Amygdala (tissue), 56 donors: ENCODE measurements around the gene SH2D3C.
A peak's percentile ranks its signal among the peaks of the same experiment; 100 is the strongest.
"Not testable (repeated sequence)": the region's sequence is repeated elsewhere in the genome, so short reads cannot be mapped to it uniquely, and the experiment has no call there.

Experiments
- DNase-seq, 56 donors: peaks; one replicate each; lab custom pipeline; 2025; lab: John Stamatoyannopoulos, UW

SH2D3C gene

DNA sequence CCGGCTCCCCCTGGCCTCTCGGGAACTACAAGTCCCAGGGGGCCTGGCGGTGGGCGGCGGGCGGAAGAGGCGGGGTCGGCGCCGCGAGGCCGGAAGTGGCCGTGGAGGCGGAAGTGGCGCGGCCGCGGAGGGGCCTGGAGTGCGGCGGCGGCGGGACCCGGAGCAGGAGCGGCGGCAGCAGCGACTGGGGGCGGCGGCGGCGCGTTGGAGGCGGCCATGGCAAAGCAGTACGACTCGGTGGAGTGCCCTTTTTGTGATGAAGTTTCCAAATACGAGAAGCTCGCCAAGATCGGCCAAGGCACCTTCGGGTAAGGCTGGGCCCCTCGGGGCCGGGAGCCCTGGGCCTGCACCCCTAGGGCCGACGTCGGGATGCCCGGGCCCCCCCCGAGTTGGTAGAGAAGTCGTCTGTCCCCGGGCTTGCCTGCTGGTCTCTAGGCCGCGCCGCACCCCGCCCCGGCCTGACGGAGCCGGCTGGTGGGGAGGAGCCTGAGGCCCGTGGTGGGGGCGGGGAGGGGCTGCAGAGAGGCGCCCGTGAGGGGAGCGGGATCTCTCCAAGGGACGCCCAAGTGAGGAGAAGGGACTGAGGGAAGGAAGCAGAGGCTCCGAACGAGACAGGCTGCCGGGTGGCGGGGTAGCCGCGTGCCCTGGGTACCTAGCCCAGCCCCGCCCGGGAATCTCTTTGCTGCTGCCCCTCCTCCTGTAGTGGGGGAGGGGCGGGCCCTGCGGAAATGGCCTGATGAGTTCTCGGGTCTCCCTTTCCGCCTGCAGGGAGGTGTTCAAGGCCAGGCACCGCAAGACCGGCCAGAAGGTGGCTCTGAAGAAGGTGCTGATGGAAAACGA, 7.7 kb upstream of the SH2D3C start, which contains the start of gene CDK9:
Gene CDK9 (plus strand): TSS at position 102 of the 840 bp plus-strand sequence. CDS start 115 bp downstream, at position 217.
- peak in 55 of 56 donors; percentile 32 to 92 (median 79) for DNase-seq

DNA sequence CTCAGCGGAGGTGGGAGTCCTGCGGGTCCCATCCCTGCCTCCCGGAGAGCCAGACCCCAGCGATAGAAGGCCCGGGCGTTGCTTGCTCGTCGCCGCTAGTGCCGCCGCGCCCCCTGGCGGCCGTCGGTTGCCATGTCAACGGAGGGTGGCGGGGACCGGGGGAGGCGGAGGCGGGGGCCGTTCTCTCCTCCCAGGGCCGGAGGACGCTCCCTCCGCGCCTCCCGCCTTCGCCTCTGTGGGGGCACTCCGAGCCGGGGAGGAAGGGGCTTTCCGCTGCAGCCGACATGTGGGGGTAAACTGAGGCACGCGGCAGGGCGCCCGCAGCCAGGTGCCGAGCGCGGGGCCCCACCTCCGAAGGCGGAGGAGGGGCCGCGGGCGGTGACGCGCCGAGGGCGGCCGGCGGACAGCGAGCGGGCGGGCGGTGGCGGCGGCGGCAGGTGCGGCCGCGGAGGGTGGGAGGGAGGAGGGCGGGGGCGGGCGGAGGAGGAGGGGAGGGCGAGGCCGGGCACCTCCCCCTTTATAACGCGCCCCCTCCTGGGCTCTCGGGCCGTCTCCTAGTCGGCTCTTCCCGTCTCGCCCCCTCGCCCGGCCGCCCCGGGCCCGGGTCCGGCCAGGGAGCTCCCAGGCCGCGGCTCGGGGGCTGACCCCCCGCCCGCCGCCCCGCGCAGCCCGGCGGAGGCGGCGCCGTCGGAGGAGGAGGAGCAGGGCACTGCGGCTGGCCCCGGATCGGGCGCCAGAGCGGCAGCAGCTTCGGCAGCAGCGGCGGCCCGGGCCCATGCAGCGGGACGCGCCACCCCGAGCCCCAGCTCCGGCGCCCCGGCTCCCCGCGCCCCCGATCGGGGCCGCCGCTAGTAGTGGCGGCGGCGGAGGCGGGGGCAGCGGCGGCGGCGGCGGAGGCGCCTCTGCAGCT, 6.8 kb upstream of the SH2D3C start:
- peak in 54 of 56 donors; percentile 19 to 90 (median 73) for DNase-seq

DNA sequence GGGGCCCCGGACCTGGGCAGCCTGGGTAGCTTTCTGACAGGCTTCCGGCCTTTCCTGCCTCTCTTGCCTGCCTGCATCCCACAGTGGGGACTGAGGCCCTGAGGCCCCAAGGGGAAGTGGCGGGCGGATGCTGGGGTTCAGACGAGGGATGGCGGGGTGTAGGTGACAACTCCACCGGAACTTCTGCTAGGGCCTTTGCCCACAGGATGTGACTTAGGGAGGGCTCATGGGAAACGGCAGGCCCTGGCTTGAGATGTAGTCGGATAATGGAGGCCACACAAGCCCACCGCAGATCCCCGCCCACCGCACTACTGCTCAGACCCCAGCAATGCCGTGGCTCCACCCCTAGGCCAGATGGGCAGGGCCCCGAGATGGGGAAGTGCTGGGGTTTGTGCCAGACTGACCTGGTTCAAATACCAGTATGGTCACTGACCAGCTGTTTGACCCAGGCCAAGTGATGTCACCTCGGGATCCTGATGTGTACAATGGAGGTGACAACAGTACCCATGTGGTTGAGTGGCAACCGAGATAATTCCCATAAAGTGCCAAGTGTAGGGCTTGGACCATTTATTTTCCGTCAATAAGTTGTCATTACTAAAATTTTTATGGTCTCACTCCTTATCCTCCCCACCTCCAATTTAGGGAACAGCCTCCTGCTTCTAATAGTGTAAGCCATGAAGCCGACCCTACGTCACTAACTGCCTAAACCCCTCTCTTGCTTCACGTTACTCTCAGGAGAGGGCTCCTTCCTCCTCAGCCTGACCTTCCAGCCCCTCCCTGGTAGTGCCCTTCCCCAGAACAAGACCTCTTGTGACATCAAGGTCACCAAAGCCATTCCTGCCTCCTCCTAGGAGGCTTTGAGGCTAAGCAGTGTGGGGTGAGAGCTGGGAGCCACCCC, 4.9 kb upstream of the SH2D3C start:
- DNase-seq: peak in 7 of 56 donors; percentile 13 to 55 (median 29)

DNA sequence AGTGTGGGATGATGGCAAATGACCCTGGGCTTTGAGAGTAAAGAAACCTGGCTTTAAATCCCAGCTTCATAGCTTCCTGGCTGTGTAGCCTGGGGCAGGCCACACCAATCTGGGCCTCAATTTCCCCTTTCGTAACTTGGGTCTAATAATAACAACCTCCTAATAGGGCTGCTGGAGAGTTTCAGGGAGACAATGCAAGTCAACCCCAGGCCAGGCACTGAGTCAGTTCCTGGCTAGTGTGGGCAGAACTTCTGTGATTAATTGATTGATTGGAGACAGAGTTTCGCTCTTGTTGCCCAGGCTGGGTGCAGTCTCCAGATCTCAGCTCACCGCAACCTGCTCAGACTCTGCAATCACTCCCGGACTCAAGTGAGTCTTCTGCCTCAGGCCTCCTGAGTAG, 3.3 kb upstream of the SH2D3C start:
- no peak for DNase-seq

DNA sequence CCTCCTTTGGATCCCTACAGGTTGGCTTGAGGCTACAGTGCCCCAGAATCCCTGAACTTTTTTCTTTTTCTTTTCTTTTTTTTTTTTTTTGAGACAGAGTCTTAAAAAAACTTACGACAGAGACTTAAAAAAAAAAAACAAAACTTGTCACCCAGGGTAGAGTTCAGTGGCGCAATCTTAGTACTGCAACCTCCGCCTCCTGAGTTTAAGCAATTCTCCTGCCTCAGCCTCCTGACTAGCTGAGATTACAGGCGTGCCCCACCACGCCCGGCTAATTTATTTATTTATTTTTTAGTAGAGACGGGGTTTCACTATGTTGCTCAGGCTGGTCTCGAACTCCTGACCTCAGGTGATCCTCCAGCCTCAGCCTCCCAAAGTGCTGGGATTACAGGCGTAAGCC, 2.4 kb upstream of the SH2D3C start:
- not testable (repeated sequence) for DNase-seq

DNA sequence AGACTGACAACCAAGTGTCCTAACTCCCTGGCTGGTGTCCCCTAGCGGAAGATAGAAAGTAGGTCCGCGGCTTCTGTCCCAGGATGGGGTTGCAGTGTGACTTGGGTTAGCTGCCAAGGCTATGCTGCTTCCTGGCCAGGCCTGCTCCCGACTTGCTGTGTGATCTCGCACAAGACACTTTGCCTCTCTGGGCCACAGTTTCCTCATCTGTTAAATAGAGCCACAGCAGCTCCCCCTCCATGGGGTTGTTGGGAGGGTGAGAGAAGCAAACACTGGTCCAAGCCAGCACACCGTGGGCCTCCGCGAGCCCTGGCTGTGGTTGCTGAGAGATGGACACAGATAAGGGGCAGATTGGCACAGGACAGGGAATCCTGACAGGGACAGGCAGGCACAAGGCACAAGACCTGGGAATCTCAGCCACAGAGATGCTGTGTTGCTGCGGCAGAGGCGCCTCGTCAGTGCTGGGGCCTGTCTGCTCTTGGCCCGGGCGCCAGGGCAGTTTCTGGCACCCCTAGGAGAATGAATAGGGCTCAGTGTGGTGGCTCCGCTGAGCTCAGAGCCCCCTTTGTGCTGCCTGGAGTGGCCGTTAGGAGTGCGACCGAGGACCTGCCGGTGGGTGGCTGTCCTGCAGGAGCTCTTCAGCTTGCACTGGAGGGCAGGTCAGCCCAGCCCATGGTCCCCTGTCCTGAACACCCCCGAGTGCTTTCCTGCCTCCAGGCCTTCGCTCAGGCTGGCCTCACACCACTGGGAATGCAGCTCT, 1.8 kb upstream of the SH2D3C start:
- DNase-seq: peak in 30 of 56 donors; percentile 12 to 70 (median 40)

DNA sequence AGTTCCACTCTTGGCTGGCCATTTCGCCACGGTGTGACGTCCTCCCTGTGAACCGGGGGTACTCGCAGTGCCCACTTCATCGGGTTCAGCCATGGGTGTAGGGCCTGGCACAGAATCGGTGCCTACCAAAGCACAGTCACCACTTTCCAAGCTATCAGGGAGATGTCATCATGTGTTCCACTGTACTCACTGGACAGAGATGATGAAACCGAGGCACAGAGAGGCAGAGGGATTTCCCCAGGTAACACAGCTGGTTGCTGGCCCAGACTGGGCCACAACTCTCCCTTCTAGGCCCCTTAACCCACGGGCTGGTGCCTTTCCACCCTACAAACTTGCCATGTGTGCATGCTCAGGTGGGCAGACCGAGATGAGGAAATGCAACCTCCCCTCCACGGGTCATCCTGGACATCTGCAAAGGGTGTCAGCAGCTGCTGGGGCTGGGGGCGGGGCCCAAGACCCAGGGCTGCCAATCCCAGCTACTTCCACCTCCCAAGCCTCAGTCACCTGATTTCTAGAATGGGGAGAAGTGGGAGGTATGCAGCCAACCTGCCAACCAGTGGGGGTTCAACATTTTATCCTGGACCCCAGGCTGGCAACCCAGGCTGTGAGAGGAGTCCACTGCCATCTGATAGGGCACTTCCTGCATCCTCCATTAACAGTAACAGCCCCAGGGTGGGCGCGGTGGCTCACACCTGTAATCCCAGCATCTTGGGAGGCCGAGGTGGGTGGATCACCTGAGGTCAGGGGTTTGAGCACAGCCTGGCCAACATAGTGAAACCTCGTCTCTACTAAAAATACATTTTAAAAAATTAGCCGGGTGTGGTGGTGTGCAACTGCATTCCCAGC, 893 bp upstream of the SH2D3C start:
- DNase-seq: peak in 1 of 56 donors; percentile 8

DNA sequence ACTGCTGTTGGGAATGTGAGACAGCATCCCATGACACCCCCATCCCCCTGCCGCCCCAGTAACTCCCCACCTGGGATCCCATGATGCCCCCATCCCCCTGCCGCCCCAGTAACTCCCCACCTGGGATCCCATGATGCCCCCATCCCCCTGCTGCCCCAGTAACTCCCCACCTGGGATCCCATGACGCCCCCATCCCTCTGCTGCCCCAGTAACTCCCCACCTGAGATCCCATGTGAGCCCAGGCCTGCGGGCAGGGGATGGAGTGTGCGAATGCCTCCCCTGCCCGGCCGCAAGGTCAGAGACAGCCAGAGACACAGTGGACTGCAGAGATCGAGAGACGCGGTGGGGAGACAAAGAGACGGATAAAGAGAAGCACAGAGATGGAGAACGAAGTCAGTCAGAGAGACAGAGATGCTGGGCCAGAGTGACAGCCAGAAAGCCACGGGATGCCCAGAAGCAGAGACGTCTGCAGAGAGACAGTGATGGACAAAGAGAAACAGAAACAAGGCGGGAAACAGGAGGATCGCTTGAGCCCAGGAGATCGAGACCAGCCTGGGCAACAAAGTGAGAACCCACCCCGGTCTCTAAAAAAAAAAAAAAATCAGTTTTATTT, 992 bp downstream of the SH2D3C start:
- DNase-seq: no peak

DNA sequence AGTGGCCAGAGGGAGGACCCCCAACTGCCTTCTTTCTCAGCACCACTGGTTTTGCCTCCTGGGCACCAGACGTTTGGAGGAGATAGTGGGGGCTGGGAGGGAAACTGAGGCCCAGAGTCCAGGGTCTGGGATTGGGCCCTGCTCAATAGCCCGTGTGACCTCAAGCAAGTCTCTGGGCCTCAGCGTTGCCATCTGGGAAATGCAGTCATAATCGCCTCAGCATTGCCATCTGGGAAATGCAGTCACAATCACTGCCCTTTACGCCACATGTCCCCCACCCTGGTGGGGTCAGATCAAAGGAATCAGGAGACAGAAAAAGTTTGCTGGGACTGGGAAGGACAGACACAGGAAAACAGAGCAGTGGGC, 1.6 kb downstream of the SH2D3C start:
- DNase-seq: no peak

DNA sequence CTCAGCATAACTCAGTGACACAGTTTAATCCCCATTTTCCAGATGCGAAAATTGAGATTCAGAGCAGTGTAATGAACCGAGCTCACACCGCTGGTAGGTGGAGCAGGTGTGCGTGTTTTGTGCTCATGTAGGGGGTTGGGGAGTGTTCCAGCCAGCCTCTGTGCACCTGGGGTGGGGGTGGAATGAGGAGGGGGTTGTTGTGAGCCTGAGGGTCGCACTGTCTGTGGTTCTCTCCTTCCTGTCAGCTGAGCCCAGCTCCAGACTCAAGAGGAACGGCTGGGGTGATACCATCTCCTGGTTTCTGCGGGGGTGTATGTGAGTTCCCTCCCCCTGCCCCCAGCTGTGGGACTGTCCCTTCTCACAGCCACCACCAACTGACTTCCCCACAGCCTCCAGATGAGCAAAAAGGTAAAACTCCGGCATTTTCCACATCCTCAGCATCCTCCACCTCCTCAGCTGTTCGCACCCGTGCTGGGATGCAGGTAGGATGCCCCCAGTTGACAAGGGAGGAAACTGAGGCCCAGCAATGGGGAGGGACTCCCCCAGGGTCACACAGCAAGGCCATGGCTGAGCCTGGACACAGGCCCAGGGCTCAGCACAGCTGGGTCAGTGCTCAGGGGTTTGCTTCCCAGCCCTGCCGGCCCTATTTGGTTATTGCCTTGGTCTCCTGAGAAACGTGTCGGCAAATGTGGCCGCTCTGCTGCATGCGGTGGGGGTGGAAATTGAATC, 2.1 kb downstream of the SH2D3C start:
- DNase-seq: peak in 5 of 56 donors; percentile 15 to 49 (median 19)

DNA sequence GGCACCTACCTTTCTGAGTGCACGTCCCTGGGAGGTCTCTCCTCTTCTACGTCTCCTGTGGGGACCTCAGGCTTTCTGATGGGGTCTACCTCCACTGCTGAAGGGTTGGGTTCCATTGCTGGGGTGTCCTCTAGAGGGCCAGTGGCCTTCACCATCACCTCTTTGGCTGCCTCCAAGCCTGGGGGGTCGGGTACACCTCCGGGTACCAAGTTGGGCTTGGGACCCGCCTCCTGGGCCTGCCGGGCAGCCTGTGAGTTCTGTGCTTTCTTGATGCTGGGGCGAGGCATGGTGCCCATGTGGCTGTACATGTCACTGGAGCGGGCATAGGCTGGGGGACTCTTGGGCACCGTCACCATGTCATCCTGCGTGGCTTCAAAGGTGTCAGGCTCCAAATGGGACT, 4.5 kb downstream of the SH2D3C start:
- DNase-seq: no peak

DNA sequence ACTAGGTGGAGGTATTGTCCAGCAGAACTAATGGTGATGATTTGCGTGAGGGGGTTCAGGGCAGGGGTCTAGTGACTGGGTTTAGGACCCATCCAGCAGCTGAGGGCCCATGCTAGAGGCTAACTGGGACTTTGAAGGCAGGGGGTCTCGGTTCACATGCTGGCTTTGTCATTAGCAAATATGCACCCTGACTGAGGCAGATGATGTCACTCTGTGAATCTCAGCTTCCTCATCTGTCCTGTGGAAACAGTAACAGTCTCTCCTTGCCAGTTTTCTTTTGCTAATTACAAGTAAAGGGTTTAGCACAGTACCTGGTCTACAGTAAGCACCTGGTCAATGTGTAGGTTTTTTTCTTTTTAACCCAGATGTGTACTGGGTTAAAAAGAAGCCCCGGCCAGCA, 5.2 kb downstream of the SH2D3C start:
- DNase-seq: no peak

DNA sequence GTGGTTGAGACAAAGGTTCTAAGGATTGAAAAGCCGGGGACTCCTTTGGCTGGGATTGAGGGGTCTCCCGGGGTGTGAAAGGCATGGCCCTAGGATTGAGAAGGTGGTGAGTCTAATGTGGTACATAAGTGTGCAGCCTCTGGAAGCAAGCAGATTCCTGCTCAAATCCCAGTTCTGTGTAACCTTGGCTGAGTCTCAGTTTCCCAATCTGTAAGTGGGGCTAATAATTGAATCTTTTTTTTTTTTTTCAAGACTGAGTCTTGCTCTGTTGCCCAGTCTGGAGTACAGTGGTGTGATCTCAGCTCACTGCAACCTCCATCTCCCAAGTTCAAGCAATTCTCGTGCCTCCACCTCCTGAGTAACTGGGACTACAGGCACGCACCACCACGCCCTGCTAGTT, 5.9 kb downstream of the SH2D3C start:
- DNase-seq: no peak

DNA sequence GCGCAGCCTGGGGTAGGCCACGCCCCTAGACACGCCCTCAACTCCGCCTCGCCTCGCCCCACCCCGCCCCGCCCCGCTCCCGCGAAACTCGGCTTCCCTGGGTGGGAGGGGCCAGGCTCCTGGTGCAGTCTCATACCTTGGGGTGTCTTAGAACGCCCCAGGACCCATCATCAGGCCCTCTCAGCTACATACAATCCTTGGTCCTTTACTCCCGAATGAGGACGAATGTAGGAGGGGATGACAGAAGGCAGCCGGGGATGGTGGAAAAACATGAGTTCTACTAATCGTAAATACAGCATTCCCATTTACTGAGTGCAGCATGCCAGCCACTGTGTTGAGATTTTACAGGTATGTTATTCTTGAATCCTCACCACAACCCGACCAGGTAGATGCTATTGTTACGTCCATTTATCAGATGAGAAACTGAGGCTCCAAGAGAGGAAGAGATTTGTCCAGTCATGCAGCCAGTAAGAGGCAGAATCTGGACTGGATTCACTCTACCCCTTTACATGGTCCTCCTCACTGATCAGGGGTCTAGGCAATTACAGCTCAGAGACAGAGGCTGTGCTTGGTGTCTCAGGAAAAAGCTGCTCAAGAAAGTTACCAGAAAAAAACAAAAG, 6.8 kb downstream of the SH2D3C start:
- DNase-seq: no peak

DNA sequence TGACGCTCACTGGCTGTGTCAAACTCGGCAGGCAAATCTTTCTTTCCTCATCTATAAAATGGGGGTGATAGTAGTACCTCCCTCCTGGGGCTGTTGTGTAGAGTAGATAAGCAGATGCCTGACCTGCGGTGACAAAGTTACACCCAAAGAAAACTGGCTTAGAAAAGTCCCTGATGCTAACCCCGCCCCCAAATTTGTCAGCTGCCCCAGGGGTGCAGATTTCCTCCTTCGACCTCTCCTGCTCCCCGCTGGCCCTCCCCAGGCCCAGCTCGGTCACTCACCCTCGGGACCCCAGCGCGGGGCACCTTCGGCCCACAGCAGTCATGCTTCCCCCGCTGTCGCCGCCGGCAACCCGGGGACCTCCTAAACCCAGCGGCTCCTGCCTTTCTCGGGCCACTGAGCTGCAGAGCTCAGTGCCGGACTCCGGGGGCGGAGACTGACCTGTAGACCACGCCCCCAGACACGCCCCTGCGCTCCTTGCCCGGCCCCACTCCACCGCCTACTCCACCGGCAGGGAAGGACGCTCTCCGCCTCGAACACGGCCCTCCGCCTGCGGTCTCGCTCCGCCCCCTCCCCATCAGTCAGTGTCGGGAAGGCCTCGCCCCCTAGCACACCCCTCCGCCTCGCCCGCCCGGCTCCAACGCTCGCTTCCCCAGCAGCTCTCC, 7.4 kb downstream of the SH2D3C start:
- DNase-seq: peak; percentile 21 to 93 (median 84)

DNA sequence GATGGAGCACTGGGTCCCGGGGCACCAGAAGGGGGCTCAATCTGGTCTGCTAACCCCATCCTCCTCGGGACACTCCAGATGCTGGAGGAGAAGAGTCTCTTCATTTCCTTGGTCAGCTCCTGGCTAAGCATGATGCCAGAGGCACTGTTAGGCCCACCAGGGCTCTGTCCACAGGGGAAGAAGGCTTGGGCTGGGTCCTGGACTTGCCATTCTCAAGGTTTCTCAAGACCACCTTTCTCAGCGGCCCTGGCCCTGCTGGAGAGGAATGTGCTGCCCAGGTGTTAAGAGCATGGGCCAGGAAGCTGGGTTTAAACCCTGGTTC, 7.9 kb downstream of the SH2D3C start:
- no peak for DNase-seq
